GM23338 (cell line): Measurements from ENCODE around the gene PCGF6. TPM values are rescaled to one million over a fixed set of nuclear protein-coding genes. Genes with fewer than 3 reads are reported as not detected.
A peak's percentile ranks its signal among the peaks of the same experiment; 100 is the strongest.

Experiments used
- ATAC-seq: fragments of 200-7000 bp; cut with Tn5 transposase; 3 replicates; pipeline ENCODE4 v1.9.1; 2020
- DNase-seq: peaks from one replicate; pipeline ENCODE4 v3.0.0-alpha.2; 2015; ENCODE audit warnings: low spot score
- H2AFZ ChIP-seq: fragments of 200-600 bp; sonication (generic); 2 replicates; pipeline ENCODE4 v1.8.0; 2016; ENCODE audit warnings: antibody characterized with exemption, mild to moderate bottlenecking, moderate library complexity
- H3F3A ChIP-seq: fragments of 200-600 bp; sonication (generic); replicated peaks from 2 replicates; pipeline ENCODE4 v1.8.0; 2017; ENCODE audit warnings: antibody characterized with exemption, mixed run types, low read depth
- H3K27ac ChIP-seq: fragments of 200-600 bp; sonication (generic); 2 replicates; pipeline ENCODE4 v1.6.1; 2016; ENCODE audit warnings: low read depth
- H3K27me3 ChIP-seq: fragments of 200-600 bp; sonication (generic); 2 replicates; pipeline ENCODE4 v1.8.0; 2016; ENCODE audit warnings: mild to moderate bottlenecking, mixed run types, moderate library complexity; ENCODE audit not compliant: insufficient read depth
- H3K36me3 ChIP-seq: fragments of 200-600 bp; sonication (generic); 2 replicates; pipeline ENCODE4 v1.8.0; 2016; ENCODE audit warnings: mild to moderate bottlenecking; ENCODE audit not compliant: insufficient read depth
- H3K4me1 ChIP-seq: fragments of 200-600 bp; sonication (generic); 2 replicates; pipeline ENCODE4 v1.8.0; 2016; ENCODE audit warnings: mild to moderate bottlenecking, moderate library complexity; ENCODE audit not compliant: insufficient read depth
- H3K4me2 ChIP-seq: fragments of 200-600 bp; sonication (generic); 2 replicates; pipeline ENCODE4 v1.7.1; 2017; ENCODE audit warnings: mixed run types
- H3K4me3 ChIP-seq: fragments of 200-600 bp; sonication (generic); 2 replicates; pipeline ENCODE4 v1.6.1; 2016; ENCODE audit warnings: mixed run types
- H3K79me2 ChIP-seq: fragments of 200-600 bp; sonication (generic); replicated peaks from 2 replicates; pipeline ENCODE4 v1.8.0; 2017; ENCODE audit warnings: mild to moderate bottlenecking; ENCODE audit not compliant: insufficient read depth
- H3K9me2 ChIP-seq: fragments of 200-600 bp; sonication (generic); 2 replicates; pipeline ENCODE4 v1.8.0; 2017; ENCODE audit not compliant: insufficient read depth
- H4K20me1 ChIP-seq: fragments of 200-600 bp; sonication (generic); replicated peaks from 2 replicates; pipeline ENCODE4 v1.8.0; 2017; ENCODE audit warnings: mild to moderate bottlenecking; ENCODE audit not compliant: insufficient read depth
- H3K27ac Mint-ChIP-seq: 2 replicates; pipeline ENCODE4 v1.8.0; 2020; ENCODE audit warnings: inconsistent platforms, mild to moderate bottlenecking, moderate library complexity, mixed read lengths
- H3K27me3 Mint-ChIP-seq: 3 replicates; pipeline ENCODE4 v1.8.0; 2022; ENCODE audit warnings: low read depth, mild to moderate bottlenecking, moderate library complexity, mixed read lengths, inconsistent platforms; ENCODE audit not compliant: insufficient read depth, poor library complexity
- H3K36me3 Mint-ChIP-seq: 3 replicates; pipeline ENCODE4 v1.8.0; 2021; ENCODE audit warnings: low read depth, mild to moderate bottlenecking, inconsistent platforms, moderate library complexity, mixed read lengths
- H3K4me1 Mint-ChIP-seq: 3 replicates; pipeline ENCODE4 v1.8.0; 2020; ENCODE audit warnings: mild to moderate bottlenecking, inconsistent platforms, mixed read lengths
- H3K4me3 Mint-ChIP-seq: 3 replicates; pipeline ENCODE4 v1.8.0; 2021; ENCODE audit warnings: moderate library complexity, mild to moderate bottlenecking, inconsistent platforms, mixed read lengths
- H3K9me3 Mint-ChIP-seq: 3 replicates; pipeline ENCODE4 v1.8.0; 2020; ENCODE audit warnings: moderate library complexity, mild to moderate bottlenecking, inconsistent platforms, mixed read lengths
- CREB1 ChIP-seq: fragments of 250-450 bp; sonication (Bioruptor Pico); IDR thresholded peaks from 2 replicates; pipeline ENCODE4 v1.5.0; 2020; ENCODE audit warnings: low read depth, mild to moderate bottlenecking, moderate library complexity
- EZH2 ChIP-seq: fragments of 200-600 bp; sonication (generic); IDR thresholded peaks from one replicate; pipeline ENCODE4 v1.8.0; 2017; ENCODE audit warnings: antibody characterized with exemption, mild to moderate bottlenecking, low read depth; ENCODE audit not compliant: unreplicated experiment
- EZH2phosphoT487 ChIP-seq: fragments of 200-600 bp; sonication (generic); IDR thresholded peaks from one replicate; pipeline ENCODE4 v1.8.1; 2018; ENCODE audit warnings: antibody characterized with exemption; ENCODE audit not compliant: unreplicated experiment
- JUNB ChIP-seq: IDR thresholded peaks from one replicate; pipeline ENCODE4 v1.6.1; 2016; ENCODE audit warnings: antibody characterized with exemption; ENCODE audit not compliant: unreplicated experiment
- NANOG ChIP-seq: IDR thresholded peaks from 2 replicates; pipeline ENCODE4 v1.6.1; 2016; ENCODE audit warnings: antibody characterized with exemption, borderline replicate concordance
- POLR2AphosphoS5 ChIP-seq: IDR thresholded peaks from 2 replicates; pipeline ENCODE4 v1.6.1; 2016; ENCODE audit warnings: antibody characterized with exemption, low read depth
- STAT1 ChIP-seq: IDR thresholded peaks from one replicate; pipeline ENCODE4 v1.6.1; 2016; ENCODE audit warnings: antibody characterized with exemption; ENCODE audit not compliant: unreplicated experiment
- ZNF114 ChIP-seq: fragments of 250-450 bp; sonication (Bioruptor Pico); IDR thresholded peaks from 2 replicates; pipeline ENCODE4 v1.5.0; 2020; ENCODE audit warnings: mild to moderate bottlenecking, moderate library complexity
- ZNF331 ChIP-seq: fragments of 250-450 bp; sonication (Bioruptor Pico); IDR thresholded peaks from 2 replicates; pipeline ENCODE4 v1.5.0; 2020; ENCODE audit warnings: low read depth, mild to moderate bottlenecking, moderate library complexity
- ZNF462 ChIP-seq: fragments of 250-450 bp; sonication (Bioruptor Pico); IDR thresholded peaks from 2 replicates; pipeline ENCODE4 v1.5.0; 2020; ENCODE audit warnings: mild to moderate bottlenecking, moderate library complexity
- polyA plus RNA-seq: library from polyadenylated mRNA; unstranded; fragments of >200 nt; fragmentation: Nextera tagmentation; extraction: Ambion mirVana; gene quantifications from 2 replicates; pipeline ENCODE4 v1.2.1, GENCODE V29; 2016
- total RNA-seq: library from RNA; depleted of rRNA; stranded (reverse); fragments of >200 nt; shearing (Covaris generic); gene quantifications from 2 replicates; pipeline ENCODE4 v1.2.3, GENCODE V29; 2014
- TF ChIP-seq, protein P1 (sequence below): IDR thresholded peaks from 2 replicates; pipeline ENCODE4 v1.6.1; 2016; ENCODE audit warnings: antibody characterized with exemption
- TF ChIP-seq, protein P2 (sequence below): IDR thresholded peaks from one replicate; pipeline ENCODE4 v1.6.1; 2018; ENCODE audit warnings: antibody characterized with exemption; ENCODE audit not compliant: unreplicated experiment
- TF ChIP-seq, protein P3 (sequence below), 2 experiments: fragments of 200-600 bp in 1 of 2; sonication (generic) in 1 of 2; conservative IDR thresholded peaks; 2 replicates each; pipeline versions ENCODE4 v1.5.1 to v1.6.1; 2016 to 2017; ENCODE audit warnings: antibody characterized with exemption in 2 of 2, low read depth in 2 of 2, mild to moderate bottlenecking in 2 of 2, moderate library complexity in 1 of 2

Gene PCGF6
- total and polyA plus RNA-seq, 2 experiments from 2014 or later = 14.0 to 22.3 TPM

DNA sequence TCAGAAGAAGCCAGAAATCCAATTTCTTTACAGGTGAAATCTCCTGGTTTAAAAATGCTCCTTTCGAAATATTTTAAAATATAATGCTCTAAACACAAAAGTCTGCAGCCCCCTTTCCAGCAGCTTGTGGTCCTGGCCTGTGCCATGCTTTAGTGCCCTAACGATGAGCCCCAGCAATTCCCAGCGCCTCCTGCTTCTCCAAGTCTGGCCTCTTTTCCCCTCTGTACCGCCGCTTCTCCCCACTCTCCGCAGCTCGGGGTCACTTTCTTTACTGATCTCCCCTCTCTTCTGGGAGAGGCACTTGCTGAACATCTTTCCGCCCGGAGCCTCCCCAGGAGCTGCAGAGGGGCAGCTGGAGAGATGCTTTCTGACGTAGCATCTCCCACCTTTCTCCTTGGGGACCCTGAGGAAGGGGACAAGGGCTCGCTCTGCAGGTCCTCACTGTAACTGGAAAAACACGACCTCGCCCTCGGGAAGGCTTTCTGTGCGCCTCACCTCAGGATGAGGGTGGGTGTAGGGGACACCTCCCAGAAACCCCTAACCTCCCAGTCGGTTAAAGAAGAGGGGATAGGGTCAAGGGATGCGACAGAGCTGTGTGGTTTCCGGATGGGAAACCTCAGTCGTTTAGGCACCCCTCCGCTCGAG lies 74.6 kb downstream of the PCGF6 start:
- peak; percentile 30 for DNase-seq
- Histone ChIP-seq H2AFZ (peak overlapping the region; percentile 99), H3K27ac (no peak overlapping the region), H3K4me2 (peak overlapping the region; percentile 99), H3K9me2 (no peaks in the 10 kb centered on the region), H3K27me3 (peaks cover 64% of the 10 kb centered on the region), H3K4me1 (peaks cover 23% of the 10 kb centered on the region), H4K20me1 (peaks cover 19% of the 10 kb centered on the region), H3K4me3 (peak overlapping the region; percentile 85), H3K36me3 (no peaks in the 10 kb centered on the region), H3F3A (peaks cover 27% of the 10 kb centered on the region), H3K79me2 (no peaks in the 10 kb centered on the region)
- H3K27ac Mint-ChIP-seq = no peak overlapping the region
- TF ChIP-seq ZNF331 (CRISPR knock-in tag) = no peak
- no peak for TF ChIP-seq ZNF462 (CRISPR knock-in tag)
- TF ChIP-seq, protein P1, sequence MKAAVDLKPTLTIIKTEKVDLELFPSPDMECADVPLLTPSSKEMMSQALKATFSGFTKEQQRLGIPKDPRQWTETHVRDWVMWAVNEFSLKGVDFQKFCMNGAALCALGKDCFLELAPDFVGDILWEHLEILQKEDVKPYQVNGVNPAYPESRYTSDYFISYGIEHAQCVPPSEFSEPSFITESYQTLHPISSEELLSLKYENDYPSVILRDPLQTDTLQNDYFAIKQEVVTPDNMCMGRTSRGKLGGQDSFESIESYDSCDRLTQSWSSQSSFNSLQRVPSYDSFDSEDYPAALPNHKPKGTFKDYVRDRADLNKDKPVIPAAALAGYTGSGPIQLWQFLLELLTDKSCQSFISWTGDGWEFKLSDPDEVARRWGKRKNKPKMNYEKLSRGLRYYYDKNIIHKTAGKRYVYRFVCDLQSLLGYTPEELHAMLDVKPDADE = no peak
- no peak for TF ChIP-seq NANOG
- TF ChIP-seq EZH2phosphoT487 = no peak
- TF ChIP-seq, protein P2, sequence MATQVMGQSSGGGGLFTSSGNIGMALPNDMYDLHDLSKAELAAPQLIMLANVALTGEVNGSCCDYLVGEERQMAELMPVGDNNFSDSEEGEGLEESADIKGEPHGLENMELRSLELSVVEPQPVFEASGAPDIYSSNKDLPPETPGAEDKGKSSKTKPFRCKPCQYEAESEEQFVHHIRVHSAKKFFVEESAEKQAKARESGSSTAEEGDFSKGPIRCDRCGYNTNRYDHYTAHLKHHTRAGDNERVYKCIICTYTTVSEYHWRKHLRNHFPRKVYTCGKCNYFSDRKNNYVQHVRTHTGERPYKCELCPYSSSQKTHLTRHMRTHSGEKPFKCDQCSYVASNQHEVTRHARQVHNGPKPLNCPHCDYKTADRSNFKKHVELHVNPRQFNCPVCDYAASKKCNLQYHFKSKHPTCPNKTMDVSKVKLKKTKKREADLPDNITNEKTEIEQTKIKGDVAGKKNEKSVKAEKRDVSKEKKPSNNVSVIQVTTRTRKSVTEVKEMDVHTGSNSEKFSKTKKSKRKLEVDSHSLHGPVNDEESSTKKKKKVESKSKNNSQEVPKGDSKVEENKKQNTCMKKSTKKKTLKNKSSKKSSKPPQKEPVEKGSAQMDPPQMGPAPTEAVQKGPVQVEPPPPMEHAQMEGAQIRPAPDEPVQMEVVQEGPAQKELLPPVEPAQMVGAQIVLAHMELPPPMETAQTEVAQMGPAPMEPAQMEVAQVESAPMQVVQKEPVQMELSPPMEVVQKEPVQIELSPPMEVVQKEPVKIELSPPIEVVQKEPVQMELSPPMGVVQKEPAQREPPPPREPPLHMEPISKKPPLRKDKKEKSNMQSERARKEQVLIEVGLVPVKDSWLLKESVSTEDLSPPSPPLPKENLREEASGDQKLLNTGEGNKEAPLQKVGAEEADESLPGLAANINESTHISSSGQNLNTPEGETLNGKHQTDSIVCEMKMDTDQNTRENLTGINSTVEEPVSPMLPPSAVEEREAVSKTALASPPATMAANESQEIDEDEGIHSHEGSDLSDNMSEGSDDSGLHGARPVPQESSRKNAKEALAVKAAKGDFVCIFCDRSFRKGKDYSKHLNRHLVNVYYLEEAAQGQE = no peak
- TF ChIP-seq ZNF114 (CRISPR knock-in tag) = no peak
- TF ChIP-seq CREB1 (CRISPR knock-in tag) = no peak
- TF ChIP-seq EZH2 = no peak
- TF ChIP-seq JUNB = no peak
- no peak for TF ChIP-seq STAT1
- no peak for TF ChIP-seq POLR2AphosphoS5
- TF ChIP-seq, protein P3, sequence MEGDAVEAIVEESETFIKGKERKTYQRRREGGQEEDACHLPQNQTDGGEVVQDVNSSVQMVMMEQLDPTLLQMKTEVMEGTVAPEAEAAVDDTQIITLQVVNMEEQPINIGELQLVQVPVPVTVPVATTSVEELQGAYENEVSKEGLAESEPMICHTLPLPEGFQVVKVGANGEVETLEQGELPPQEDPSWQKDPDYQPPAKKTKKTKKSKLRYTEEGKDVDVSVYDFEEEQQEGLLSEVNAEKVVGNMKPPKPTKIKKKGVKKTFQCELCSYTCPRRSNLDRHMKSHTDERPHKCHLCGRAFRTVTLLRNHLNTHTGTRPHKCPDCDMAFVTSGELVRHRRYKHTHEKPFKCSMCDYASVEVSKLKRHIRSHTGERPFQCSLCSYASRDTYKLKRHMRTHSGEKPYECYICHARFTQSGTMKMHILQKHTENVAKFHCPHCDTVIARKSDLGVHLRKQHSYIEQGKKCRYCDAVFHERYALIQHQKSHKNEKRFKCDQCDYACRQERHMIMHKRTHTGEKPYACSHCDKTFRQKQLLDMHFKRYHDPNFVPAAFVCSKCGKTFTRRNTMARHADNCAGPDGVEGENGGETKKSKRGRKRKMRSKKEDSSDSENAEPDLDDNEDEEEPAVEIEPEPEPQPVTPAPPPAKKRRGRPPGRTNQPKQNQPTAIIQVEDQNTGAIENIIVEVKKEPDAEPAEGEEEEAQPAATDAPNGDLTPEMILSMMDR (conservative IDR thresholded peaks at IDR 0.05; ENCODE audit: low read depth in 2 of 2) = no peak
- H3K36me3 Mint-ChIP-seq = no peaks in the 10 kb centered on the region; the same call in 2 of the 3 replicates
- peak overlapping the region; percentile 62 for H3K4me3 Mint-ChIP-seq
- H3K9me3 Mint-ChIP-seq = no peaks in the 10 kb centered on the region; the same call in 2 of the 3 replicates
- peaks cover 18% of the 10 kb centered on the region for H3K4me1 Mint-ChIP-seq
- H3K27me3 Mint-ChIP-seq = peaks cover 51% of the 10 kb centered on the region
- no peak; the same call in 1 of the 3 replicates for ATAC-seq
